GM23338 (cell line): ENCODE data around the gene ULK4.

Experiments used
- EZH2 ChIP-seq: fragments of 200-600 bp; sonication (generic); IDR thresholded peaks from one replicate; pipeline ENCODE4 v1.8.0; 2017; ENCODE audit warnings: antibody characterized with exemption, mild to moderate bottlenecking, low read depth; ENCODE audit not compliant: unreplicated experiment
- EZH2phosphoT487 ChIP-seq: fragments of 200-600 bp; sonication (generic); IDR thresholded peaks from one replicate; pipeline ENCODE4 v1.8.1; 2018; ENCODE audit warnings: antibody characterized with exemption; ENCODE audit not compliant: unreplicated experiment
- JUNB ChIP-seq: IDR thresholded peaks from one replicate; pipeline ENCODE4 v1.6.1; 2016; ENCODE audit warnings: antibody characterized with exemption; ENCODE audit not compliant: unreplicated experiment
- STAT1 ChIP-seq: IDR thresholded peaks from one replicate; pipeline ENCODE4 v1.6.1; 2016; ENCODE audit warnings: antibody characterized with exemption; ENCODE audit not compliant: unreplicated experiment
- ZNF331 ChIP-seq: fragments of 250-450 bp; sonication (Bioruptor Pico); IDR thresholded peaks from 2 replicates; pipeline ENCODE4 v1.5.0; 2020; ENCODE audit warnings: low read depth, mild to moderate bottlenecking, moderate library complexity
- TF ChIP-seq, protein P1 (sequence below), 2 experiments: fragments of 200-600 bp in 1 of 2; sonication (generic) in 1 of 2; conservative IDR thresholded peaks; 2 replicates each; pipeline versions ENCODE4 v1.5.1 to v1.6.1; 2016 to 2017; ENCODE audit warnings: antibody characterized with exemption in 2 of 2, low read depth in 2 of 2, mild to moderate bottlenecking in 2 of 2, moderate library complexity in 1 of 2

DNA sequence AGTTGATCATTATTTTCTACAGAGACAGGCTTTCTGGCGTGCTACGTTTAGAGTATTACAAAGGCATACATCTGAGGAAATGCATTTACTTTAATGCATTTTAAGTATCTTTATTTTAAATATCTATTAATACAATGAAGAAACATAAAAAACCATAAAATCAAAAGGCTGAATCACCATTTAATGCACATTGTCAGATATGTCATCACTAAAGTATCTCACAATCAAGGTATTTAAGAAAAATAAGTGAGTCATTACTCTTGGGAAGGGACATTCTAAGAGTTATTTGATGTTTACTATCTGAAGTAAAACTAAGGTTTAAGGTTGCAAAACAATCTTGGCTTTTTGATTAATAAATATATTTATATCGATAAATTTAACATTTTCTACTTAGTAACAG is 660.4 kb downstream of the ULK4 start:
- TF ChIP-seq, protein P1, sequence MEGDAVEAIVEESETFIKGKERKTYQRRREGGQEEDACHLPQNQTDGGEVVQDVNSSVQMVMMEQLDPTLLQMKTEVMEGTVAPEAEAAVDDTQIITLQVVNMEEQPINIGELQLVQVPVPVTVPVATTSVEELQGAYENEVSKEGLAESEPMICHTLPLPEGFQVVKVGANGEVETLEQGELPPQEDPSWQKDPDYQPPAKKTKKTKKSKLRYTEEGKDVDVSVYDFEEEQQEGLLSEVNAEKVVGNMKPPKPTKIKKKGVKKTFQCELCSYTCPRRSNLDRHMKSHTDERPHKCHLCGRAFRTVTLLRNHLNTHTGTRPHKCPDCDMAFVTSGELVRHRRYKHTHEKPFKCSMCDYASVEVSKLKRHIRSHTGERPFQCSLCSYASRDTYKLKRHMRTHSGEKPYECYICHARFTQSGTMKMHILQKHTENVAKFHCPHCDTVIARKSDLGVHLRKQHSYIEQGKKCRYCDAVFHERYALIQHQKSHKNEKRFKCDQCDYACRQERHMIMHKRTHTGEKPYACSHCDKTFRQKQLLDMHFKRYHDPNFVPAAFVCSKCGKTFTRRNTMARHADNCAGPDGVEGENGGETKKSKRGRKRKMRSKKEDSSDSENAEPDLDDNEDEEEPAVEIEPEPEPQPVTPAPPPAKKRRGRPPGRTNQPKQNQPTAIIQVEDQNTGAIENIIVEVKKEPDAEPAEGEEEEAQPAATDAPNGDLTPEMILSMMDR (conservative IDR thresholded peaks at IDR 0.05; ENCODE audit: low read depth in 2 of 2): no peak
- TF ChIP-seq EZH2: no peak
- no peak for TF ChIP-seq EZH2phosphoT487
- no peak for TF ChIP-seq ZNF331 (CRISPR knock-in tag)
- no peak for TF ChIP-seq JUNB
- no peak for TF ChIP-seq STAT1
